Measurements from ENCODE around the gene PCDHA1.

PCDHA1 gene

DNA sequence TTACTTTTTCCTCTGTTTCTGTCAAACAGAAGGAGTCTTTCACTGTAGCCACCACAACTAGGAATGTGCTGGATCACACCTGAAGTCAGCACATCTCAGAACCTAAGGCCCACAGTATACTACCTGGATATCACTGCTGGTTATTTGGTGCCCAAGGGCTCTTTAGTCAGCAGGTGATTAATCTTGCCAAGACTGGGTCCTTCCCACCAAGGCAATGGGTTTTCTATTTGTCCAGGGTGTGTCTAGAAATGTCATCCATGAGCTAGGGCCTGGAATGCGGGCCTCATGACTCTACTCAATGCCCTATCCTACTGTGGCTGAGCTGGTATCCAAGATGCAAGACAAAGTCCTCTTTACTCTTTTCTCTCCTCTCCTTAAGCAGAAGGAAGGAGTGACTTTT is 130.4 kb downstream of the PCDHA1 start:
- DNase-seq: no peak

- no peak for DNase-seq
Measured at GRCh38 chr5:140923601-140924000, 137.7 kb downstream of the PCDHA1 start.

DNA sequence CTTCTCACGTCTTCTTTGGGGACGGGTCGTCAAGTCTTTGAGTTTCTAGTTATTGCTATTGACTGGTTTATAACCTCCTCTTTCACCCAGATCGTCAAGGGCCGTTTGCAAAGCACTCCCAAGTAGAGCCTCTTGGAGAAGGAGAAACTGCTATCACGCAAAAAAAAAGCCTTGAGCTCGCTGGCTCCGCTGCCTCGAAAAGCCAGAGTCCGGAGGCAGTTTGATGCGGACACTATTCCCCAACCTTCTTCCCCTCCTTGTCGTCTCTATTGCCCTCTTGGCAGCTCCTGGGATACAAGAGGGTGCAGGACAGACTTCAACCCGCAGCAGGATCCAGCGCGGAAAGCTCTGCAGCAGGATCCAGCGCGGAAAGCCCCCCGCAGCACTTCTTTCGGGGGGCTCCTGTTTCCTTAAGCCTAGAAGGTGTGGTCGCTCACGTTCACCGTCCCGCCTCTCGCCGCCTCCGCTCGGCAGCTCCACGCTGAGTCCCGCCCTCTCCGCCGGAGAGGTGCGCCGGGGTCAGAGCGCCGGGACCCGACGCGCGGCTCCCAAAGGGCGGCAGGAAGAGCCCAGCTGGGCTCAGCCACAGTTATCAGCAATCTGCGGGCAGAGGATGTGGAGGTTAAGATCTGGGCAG is 140.0 kb downstream of the PCDHA1 start, which contains the start of gene PCDHAC1:
TSS of gene PCDHAC1 (plus strand) at position 494 of the 637 bp plus-strand sequence. CDS start 594 bp downstream, outside the sequence.
- DNase-seq: peak in 7 of 51 donors; percentile 19 to 57 (median 38)

GRCh38 chr5:140926443-140927227 is 140.7 kb downstream of the PCDHA1 start:
- peak; percentile 15 to 89 (median 64) for DNase-seq

DNA sequence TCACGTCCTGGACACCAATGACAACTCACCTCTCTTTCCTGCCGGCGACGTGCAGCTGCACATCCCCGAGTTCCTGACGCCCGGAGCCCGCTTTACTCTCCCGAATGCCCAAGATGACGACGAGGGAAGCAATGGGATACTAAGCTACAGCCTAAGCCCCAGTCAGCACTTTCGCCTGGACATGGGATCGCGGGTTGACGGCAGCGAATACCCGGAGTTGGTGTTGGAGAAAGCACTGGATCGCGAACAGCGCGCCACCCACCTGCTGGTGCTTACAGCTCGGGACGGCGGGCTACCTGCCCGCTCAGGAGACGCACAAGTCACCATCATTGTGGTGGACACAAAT is 141.3 kb downstream of the PCDHA1 start:
- peak in 4 of 51 donors; percentile 1 to 19 (median 16) for DNase-seq

DNA sequence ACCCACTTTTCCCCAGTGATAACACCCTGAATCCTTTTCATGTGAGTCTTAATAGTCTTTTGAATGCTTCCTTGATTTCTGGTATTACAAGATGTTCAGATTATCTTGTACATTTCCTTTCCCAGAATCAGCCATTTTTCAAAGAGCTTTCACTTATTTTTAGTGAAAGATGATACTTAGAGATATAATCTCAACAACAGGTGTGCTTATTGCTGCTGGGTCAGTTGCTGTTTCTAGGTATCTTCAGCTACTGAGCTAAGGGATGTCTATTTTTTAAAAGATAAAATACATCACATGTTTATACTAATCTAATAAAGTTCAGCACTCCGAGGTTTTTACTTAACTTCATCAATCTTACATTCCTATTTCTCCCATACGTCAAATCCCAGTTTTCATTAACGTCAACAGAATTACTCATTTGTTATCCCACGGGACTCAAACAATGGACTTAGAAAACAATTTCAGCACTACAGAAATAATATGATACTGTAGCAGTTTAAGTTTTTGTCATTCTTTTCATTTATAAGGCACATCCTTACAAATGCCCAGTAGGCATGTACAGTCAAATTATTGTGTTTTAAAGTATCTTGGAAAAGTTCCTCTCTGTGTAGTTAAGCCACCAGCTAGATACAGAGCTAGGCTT is 149.1 kb downstream of the PCDHA1 start:
- no peak for DNase-seq

DNA sequence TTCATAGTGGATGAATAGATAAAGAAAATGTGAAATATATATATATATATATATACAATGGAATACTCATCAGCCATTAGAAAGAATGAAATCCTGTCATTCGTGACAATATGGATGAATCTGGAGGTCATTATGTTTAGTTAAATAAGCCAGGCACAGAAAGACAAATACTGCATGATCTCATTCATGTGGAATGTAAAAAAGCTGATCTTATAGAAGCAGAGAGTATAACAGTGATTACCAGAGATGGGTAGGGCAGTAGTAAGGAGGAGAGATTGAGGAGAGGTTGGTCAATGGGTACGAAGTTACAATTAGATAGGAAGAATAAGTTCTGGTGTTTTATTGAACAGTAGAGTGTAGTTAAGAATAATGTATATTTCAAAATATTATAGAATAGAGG is 160.6 kb downstream of the PCDHA1 start:
- no peak for DNase-seq

- no peak for DNase-seq
Measured at GRCh38 chr5:140951636-140952035, 165.7 kb downstream of the PCDHA1 start.

- DNase-seq: no peak
Measured at GRCh38 chr5:140953234-140953633, 167.3 kb downstream of the PCDHA1 start.

DNA sequence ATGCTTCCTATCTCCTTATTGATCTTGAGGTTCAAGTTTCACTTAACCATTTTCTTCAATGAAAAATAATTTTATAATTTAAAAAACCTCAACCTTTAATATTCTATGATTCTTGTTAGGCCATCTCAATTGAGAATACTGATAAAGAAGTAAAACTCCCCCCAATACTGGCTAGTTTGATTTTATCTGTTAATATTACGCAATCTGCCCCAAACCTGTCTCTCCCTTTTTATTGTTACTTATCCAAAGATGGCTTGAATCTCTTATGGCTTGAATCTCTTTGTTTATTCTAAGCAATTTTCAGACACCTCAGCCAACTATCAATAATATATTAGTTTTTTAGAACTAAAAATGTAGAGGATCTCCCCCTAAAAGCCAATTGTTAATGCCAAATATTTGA is 176.2 kb downstream of the PCDHA1 start:
- DNase-seq: no peak

DNA sequence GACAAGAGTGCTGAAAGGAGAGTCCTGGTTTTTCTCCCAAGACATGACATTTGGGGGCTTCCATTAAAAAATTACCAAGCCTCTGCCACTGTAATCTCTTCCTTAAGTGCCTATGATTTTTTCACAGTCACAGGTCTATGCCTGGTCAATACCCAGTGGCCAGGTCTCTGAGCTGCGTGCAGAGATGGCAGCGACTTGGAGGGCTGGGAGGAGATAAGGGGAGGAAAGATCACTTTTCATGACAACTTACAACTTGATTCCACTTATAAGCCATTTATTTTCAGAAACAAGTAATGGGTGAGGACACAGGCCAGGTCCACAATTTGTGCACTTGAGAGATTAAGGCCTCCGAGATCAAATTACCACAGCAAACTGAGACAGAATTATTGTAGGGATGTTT is 178.4 kb downstream of the PCDHA1 start:
- DNase-seq: no peak

GRCh38 chr5:140965905-140966292 is 180.0 kb downstream of the PCDHA1 start:
- peak in 15 of 51 donors; percentile 6 to 84 (median 55) for DNase-seq

DNA sequence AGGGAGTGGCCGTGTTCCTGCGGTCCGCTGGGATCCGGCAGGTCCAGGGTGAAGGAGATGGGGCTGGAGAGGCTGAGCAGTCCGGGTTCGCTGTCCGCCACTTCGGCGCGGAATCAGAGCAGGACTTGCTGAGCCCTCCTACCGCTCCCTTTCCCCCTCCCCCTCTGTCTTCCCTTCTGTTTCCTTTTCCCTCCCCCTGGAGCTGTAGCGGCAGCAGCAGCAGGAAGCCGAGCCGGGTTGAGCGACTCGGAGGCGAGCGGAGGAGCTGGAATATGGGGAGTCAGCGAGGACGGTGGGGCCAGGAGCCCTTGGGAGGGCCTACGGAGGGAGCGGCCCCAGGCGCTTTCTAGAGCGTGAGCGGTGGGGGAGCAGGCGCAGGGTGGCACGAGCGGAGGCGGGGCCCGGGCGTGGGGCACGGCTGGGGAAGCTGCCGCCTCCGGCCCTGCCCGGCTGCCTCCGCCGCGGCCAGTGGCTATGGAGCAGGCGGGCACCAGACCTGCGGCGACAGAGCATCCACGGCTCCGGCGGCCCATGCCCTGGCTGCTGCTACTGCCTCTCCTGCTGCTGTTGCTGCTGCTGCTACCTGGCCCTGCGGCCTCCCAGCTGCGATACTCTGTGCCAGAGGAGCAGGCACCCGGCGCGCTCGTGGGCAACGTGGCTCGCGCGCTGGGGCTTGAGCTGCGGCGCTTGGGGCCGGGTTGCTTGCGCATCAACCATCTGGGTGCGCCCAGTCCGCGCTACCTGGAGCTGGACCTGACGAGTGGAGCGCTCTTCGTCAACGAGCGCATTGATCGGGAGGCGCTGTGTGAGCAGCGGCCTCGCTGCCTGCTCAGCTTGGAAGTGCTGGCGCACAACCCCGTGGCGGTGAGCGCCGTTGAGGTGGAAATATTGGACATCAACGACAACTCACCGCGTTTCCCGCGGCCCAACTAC is 180.6 kb downstream of the PCDHA1 start, which contains the start of gene PCDHAC2:
TSS of gene PCDHAC2 (plus strand) at position 184 of the 933 bp plus-strand sequence. CDS start at position 475, 291 bp downstream.
- DNase-seq: peak in 46 of 51 donors; percentile 18 to 87 (median 56)

DNA sequence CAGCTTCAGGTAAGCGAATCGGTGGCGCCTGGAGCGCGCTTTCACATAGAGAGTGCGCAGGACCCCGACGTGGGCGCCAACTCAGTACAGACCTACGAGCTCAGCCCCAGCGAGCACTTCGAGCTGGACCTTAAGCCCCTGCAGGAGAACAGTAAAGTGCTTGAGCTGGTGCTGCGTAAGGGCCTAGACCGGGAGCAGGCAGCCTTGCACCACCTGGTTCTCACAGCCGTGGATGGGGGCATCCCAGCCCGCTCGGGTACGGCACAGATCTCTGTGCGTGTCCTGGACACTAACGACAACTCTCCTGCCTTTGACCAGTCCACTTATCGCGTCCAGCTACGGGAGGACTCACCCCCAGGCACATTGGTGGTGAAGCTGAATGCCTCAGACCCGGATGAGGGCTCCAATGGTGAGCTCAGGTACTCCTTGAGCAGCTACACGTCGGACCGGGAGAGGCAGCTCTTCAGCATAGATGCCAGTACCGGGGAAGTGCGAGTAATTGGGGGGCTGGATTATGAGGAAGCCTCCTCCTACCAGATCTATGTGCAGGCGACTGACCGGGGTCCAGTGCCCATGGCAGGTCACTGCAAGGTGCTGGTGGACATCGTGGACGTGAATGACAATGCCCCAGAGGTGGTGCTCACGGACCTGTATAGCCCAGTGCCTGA is 181.4 kb downstream of the PCDHA1 start:
- peak in 1 of 51 donors; percentile 35 for DNase-seq

- DNase-seq: no peak
Measured at GRCh38 chr5:140969880-140970279, 183.9 kb downstream of the PCDHA1 start.

DNA sequence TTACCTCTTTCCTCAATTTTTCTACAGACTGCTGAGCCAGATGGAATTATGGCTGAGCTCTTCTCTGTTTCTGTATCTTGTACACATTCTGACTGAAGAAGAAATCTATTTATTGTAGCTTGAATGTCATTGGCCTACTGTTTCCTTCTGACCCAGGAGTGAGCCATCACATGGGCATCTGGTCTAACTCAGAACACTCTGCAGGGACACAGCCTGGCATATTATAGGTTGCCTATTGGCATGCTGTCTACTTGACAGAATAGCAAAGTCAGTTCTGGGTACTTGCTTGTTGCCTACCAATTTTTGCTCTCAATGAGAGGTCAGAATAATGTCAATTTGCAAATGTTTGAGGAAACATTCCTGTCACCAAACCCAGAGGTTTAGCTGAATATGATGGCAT is 187.6 kb downstream of the PCDHA1 start:
- no peak for DNase-seq

GRCh38 chr5:140977003-140977402 is 191.1 kb downstream of the PCDHA1 start:
- peak in 1 of 51 donors; percentile 19 for DNase-seq

DNA sequence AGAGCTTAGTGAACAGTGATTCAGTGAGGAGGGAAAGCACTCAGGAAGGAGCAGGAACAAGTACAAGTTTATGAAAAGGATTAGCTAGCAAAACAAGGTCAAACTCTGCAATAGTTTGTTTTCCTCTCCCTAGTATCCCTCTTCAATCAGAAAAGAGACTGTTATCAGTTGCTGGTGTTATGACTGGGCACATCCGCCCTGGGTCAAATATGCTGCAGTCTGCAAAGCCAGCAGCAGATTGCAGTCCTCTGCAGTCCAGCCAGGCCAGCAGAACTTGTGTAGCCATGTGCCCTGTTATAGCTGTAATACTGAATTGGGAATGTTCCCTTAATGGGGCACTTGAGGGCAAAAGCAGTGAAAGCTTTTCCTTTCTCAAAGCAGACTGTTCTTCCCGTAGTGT is 192.3 kb downstream of the PCDHA1 start:
- DNase-seq: no peak

DNA sequence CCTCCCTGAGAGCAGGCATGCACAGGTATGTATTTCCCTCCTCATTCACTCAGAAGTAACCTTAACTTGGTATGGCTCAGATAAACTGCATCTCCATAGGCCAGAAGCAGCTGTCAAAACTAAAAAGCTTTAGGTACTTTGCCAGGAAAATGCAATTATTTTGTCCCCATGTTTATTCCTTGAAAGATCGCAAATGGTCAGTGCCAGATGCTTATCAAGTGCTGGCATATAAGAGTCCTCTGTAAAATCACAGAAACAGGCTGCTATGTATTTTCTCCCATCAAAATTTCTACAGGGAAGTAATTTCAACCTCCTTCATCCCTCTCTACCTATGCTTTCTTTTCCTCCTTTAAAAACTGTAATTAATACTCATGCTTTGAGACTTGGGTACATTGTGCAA is 193.0 kb downstream of the PCDHA1 start:
- no peak for DNase-seq

DNA sequence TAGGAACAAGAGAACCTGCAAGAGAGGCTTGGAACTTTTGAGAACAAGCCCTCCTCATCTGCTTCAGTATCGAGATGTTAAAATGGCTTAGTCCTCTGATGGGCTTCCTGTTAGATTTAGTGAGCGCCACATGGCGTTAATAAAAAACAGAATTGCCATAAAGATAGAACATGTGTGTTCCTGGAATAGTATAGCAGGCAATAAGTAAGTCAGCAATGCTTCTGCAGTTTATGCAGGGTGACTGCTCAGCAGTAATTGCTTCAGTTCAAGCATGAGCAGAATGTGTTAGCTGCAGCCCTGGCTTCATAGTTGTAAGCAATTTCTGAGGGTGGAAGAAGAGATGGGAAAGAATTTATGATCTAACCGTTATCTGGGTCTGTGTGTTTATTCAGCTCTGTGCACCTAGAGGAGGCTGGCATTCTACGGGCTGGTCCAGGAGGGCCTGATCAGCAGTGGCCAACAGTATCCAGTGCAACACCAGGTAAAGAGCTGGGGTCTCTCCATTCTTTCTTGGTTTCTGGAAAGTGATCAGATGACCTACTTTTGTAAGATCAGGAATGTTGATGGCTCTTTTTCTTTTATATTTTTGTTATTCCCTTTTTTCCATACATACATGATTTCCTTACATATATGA is 196.3 kb downstream of the PCDHA1 start:
- DNase-seq: no peak

All from hypothalamus (tissue), 51 donors.